ENCODE measurements around the gene INTS7. TPM values are rescaled to one million over a fixed set of nuclear protein-coding genes. Genes with fewer than 3 reads are reported as not detected.

Gene INTS7
- total and polyA plus RNA-seq, 5 donors from 2014 or later: 15.8 to 20.5 (median 16.7) TPM

Other genes starting within 250 kb of the INTS7 start
- 24.1 TPM for gene LPGAT1, start 204.8 kb downstream of the INTS7 start, total RNA-seq
- 1 to 10 TPM; 6.8 to 9.8 (median 7.5) TPM for gene LPGAT1, start 204.8 kb downstream of the INTS7 start, polyA plus RNA-seq
- 4.7 TPM for gene DTL, start 191 bp upstream of the INTS7 start, total RNA-seq
- 1 to 10 TPM in 3 of 4 donors, under 1 TPM in 1; 0.95 to 2.4 (median 1.1) TPM for gene DTL, start 191 bp upstream of the INTS7 start, polyA plus RNA-seq
- gene PPP2R5A, start 249.9 kb upstream of the INTS7 start, total RNA-seq: 64.6 TPM
- gene PPP2R5A, start 249.9 kb upstream of the INTS7 start, polyA plus RNA-seq: 10 to 100 TPM; 41.6 to 52.8 (median 46.2) TPM

Data from CD4-positive, CD25-positive, alpha-beta regulatory T cell (primary cell).